Measurements from ENCODE around the gene TDRD9.

The TDRD9 gene

GRCh38 chr14:103928011-103928890, at the start of gene TDRD9:
Gene TDRD9, plus strand, starts transcription at chr14:103928456. Its CDS starts 54 bp downstream, at chr14:103928510.
- ChIA-PET POLR2A (interaction anchor here (0.7 kb wide), 1 partner anchor 109 kb away, joined by 3 read pairs; no protein-coding TSS in a partner anchor), CTCF (interaction anchor here (1.0 kb wide), 1 partner anchor 120 kb away, joined by 3 read pairs; no protein-coding TSS in a partner anchor)
- H3K4me3 ChIP-seq (ENCODE audit: low read depth, low read length), result no peak within 1 kb of the TSS
- TF ChIP-seq CTCF (IDR thresholded peaks at IDR 0.05; ENCODE audit: insufficient read depth, low read length, missing control alignments), result no peak
- DNase-seq (ENCODE audit: low read depth, low spot score), result no peak

GRCh38 chr14:103879118-103879569, 49.1 kb upstream of the TDRD9 start:
- H3K4me3 ChIP-seq (ENCODE audit: low read depth, low read length), result no peak overlapping the region
- ChIA-PET CTCF (interaction anchor here (1.4 to 2.6 kb wide), 2 partner anchors 21 to 70 kb away, joined by 5 to 12 read pairs; no protein-coding TSS in a partner anchor), POLR2A (interaction anchor here (0.6 kb wide), 1 partner anchor 250 kb away, joined by 3 read pairs; no protein-coding TSS in a partner anchor)
- no peak for TF ChIP-seq CTCF (IDR thresholded peaks at IDR 0.05; ENCODE audit: insufficient read depth, low read length, missing control alignments)
- DNase-seq (ENCODE audit: low read depth, low spot score), result no peak

- no peak for DNase-seq (ENCODE audit: low read depth, low spot score)
- ChIA-PET POLR2A (interaction anchor here (0.6 kb wide), 1 partner anchor 250 kb away, joined by 3 read pairs; no protein-coding TSS in a partner anchor), CTCF (interaction anchor here (1.4 to 2.6 kb wide), 2 partner anchors 21 to 71 kb away, joined by 5 to 12 read pairs; no protein-coding TSS in a partner anchor)
- no peak overlapping the region; the same call in 1 of the 2 replicates for H3K4me3 ChIP-seq (ENCODE audit: low read depth, low read length)
- no peak for TF ChIP-seq CTCF (IDR thresholded peaks at IDR 0.05; ENCODE audit: insufficient read depth, low read length, missing control alignments)
Measured at GRCh38 chr14:103879570-103880347, 48.5 kb upstream of the TDRD9 start.

GRCh38 chr14:103880348-103881267, 47.6 kb upstream of the TDRD9 start:
- no peak for DNase-seq (ENCODE audit: low read depth, low spot score)
- no peak overlapping the region for H3K4me3 ChIP-seq (ENCODE audit: low read depth, low read length)
- CTCF ChIA-PET, result interaction anchor here (1.4 to 2.6 kb wide), 3 partner anchors 20 to 72 kb away, joined by 5 to 12 read pairs (median 6); no protein-coding TSS in a partner anchor
- TF ChIP-seq CTCF (IDR thresholded peaks at IDR 0.05; ENCODE audit: insufficient read depth, low read length, missing control alignments), result no peak
- POLR2A ChIA-PET, result no interaction called here

GRCh38 chr14:103881268-103882201, 46.7 kb upstream of the TDRD9 start:
- DNase-seq (ENCODE audit: low read depth, low spot score), result no peak
- no peak overlapping the region for H3K4me3 ChIP-seq (ENCODE audit: low read depth, low read length)
- TF ChIP-seq CTCF (IDR thresholded peaks at IDR 0.05; ENCODE audit: insufficient read depth, low read length, missing control alignments), result no peak
- ChIA-PET CTCF (interaction anchor here (1.4 to 1.8 kb wide), 2 partner anchors 19 to 29 kb away, joined by 4 to 6 read pairs; no protein-coding TSS in a partner anchor), POLR2A (no interaction called here)

Data from AG04449 (cell line).